SK-N-SH (cell line): ENCODE results near the gene RMDN2.

Experiments
- EP300 ChIP-seq, 2 experiments: IDR thresholded peaks; 2 replicates each; pipeline versions ENCODE4 v1.4.0 to v1.6.1; 2012; ENCODE audit warnings: borderline replicate concordance in 1 of 2, low read depth in 1 of 2, low read length in 1 of 2
- RFX5 ChIP-seq: IDR thresholded peaks from 2 replicates; pipeline ENCODE4 v1.6.1; 2012; ENCODE audit warnings: mild to moderate bottlenecking, improper control_type of control experiment, low read length

DNA sequence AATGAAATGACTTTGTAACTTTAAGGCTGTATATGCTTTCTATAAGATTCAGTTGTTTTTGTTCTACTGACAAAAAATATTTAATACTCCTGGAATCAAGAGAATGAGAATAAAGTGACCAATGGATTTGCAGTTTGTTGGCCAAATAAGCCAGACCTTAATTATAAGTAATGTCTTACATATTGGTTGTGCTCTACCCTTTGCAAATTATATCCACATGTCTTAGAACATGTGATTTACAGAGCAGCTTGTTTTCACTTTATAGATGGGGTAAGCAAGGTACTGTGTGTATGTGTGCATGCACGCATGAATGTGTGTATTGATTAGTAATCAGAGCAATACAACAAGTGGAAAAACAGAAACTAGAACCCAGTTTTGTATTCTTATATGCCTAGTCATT, 59.1 kb downstream of the RMDN2 start:
- TF ChIP-seq EP300 (IDR thresholded peaks at IDR 0.05; ENCODE audit: borderline replicate concordance in 1 of 2, low read depth in 1 of 2, low read length in 1 of 2) (no peak), RFX5 (no peak)
